Right renal pelvis (tissue), 4 donors: ENCODE results near the gene PGS1. TPM values are rescaled to one million over a fixed set of nuclear protein-coding genes. Genes with fewer than 3 reads are reported as not detected.
"Not testable (repeated sequence)": the region's sequence is repeated elsewhere in the genome, so short reads cannot be mapped to it uniquely, and the experiment has no call there.

ENCODE experiments used
- DNase-seq, 4 donors: peaks; one replicate each; pipeline ENCODE4 v3.0.0-alpha.2; 2013; ENCODE audit warnings: low read depth in 4 of 4, low spot score in 3 of 4, missing footprints in 1 of 4
- polyA plus RNA-seq, 4 donors: library from polyadenylated mRNA; unstranded; fragments of 120-200 nt; gene quantifications; one replicate each; pipeline ENCODE4 v1.2.1, GENCODE V29; 2013; ENCODE audit not compliant: insufficient read length in 4 of 4

The PGS1 gene
- polyA plus RNA-seq, 4 donors, result 40.3 to 48.4 (median 45.9) TPM

DNA sequence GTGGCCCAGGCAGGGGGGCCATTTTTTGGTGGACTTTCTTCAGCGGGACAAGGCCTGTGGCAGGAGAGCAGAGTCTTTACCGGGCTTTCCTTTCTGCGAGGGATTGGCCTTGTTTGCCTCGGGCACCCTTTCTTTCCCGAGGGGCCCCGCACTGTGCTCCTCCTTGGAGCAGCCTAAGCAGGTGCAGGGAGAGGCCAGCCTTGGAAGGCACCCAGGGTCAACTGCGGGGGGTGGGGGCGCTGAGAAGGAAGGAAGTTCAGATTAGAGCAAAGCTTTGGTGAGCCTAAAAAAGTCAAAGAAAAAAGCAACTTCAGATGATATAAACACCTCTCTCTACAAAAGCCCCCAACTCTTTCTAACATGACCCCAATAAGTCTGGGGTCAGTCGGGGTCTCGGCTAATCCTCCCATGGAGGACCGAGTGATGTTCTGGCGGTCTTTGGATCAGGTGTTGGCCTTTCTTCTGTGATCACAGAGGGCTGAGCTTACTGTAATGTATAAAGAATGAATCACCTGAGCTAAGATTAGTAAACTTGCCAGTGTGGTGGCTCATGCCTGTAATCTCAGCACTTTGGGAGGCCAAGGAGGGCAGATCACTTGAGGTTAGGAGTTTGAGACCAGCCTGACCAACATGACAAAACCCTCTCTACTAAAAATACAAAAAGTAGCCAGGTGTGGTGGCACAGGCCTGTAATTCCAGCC lies 63.0 kb downstream of the PGS1 start:
- DNase-seq, result no peak

DNA sequence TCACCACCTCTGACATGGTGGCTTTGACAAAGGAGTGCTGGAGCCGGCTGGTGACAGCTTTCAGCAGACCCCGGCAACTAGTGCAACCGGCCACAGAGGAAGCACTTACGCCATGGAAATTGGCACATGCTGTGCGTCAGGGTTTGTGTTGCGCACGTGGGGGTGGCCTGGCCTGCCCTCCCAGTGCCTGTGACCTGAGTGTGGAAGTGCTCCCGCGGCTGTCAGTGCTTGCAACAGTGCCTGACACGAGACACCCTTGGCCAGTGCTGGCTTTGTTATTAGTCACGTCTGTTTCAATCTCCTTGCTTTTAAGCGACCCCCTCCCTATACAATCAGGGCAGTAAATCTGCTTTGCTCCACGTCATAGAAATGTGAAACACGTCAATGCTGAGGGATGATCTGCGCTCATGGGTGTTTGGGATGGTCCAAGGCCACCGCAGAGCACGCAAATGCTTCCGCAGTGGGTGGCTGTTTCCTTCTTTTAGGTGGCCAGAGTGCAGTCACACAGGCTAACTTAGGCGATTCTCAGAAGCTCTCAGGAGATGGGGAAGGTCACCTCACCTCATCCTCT lies 64.3 kb downstream of the PGS1 start:
- DNase-seq, result no peak

DNA sequence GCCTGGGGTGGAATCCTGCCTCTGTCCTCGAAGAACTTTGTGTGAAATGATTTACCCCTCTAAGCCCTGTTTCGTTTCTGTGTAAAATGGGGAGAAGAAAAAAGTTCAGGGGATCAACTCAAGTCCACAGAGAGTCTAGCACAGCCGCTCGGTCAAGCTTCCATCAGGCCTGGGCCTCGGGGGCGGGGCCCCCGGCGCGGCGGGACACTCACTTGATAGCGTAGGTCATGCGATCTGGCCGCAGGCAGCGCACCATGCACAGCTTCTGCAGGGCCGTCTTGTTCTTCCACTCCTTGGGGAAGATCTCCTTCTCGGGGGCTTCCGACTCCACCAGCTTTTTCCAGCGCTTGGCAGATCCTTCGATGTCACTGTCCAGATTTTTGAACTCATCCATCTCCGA lies 65.9 kb downstream of the PGS1 start:
- no peak for DNase-seq

DNA sequence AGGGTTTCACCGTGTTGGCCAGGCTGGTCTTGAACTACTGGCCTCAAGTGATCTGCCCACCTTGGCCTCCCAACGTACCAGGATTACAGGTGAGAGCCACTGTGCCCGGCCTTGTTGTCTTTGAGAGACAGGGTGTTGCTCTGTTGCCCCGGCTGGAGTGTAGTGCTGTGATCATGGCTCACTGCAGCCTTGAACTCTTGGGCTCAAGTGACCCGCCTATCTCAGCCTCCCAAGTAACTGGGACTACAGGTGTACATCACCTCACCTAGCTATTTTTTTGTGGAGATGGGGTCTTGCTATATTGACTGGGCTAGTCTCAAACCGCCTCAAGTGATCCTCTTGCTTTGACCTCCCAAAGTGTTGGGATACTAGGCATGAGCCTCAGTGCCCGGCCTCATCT lies 68.4 kb downstream of the PGS1 start:
- no peak for DNase-seq

DNA sequence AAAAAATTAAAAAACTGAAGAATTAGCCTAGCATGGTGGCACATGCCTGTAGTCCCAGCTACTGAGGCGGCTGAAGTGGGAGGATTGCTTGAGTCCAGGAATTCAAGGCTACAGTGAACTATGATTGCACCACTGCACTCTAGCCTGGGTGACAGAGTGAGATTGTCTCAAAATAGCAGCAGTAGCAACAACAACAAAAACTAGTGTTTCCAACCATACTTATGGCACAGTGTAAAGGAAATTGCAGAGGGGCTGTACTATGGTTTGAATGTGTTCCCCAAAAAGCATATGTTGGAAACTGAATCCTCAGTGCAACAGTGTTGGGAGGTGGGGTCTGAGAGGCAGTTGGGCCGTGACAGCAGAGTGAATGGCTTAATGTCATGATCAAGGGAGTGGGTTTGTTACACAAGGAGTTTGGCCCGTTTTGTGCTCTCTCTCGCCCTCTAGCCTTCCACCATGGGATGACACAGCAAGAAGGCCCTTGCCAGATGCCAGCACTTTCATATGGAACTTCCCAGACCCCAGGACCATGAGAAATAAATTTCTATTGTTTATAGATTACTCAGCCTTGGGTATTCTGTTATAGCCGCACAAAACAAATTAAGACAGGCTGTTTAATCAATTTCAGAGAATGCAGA lies 70.0 kb downstream of the PGS1 start:
- no peak for DNase-seq

DNA sequence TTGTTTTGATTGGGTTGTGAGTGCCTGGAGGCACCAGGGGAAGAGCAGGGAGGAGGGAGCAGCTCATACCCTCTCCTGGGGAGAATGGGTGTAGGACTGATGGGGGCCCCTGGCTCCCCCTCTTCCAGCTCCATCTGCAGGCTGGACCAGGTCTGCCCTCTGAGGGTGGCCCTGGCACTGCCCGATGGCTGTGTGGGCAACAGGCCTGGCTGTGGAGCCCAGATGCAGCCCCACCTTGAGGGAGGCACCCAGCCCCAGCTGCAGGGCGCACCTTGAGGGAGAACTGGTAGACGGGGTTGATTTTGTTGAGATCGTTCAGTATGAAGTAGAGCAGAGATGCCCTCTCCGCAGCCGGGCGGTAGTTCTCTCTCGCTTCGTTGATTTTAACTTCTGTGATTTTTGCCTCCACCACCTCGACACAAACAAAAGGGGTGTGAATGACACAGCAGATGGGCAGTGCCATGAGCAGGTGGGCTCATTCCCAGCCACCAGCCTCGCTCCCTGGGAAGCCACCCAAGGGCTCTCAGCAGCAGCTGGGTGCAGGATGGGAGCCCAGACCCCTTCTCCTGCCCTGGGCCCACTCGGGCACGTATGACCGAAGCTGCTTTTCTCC lies 71.6 kb downstream of the PGS1 start:
- no peak for DNase-seq

DNA sequence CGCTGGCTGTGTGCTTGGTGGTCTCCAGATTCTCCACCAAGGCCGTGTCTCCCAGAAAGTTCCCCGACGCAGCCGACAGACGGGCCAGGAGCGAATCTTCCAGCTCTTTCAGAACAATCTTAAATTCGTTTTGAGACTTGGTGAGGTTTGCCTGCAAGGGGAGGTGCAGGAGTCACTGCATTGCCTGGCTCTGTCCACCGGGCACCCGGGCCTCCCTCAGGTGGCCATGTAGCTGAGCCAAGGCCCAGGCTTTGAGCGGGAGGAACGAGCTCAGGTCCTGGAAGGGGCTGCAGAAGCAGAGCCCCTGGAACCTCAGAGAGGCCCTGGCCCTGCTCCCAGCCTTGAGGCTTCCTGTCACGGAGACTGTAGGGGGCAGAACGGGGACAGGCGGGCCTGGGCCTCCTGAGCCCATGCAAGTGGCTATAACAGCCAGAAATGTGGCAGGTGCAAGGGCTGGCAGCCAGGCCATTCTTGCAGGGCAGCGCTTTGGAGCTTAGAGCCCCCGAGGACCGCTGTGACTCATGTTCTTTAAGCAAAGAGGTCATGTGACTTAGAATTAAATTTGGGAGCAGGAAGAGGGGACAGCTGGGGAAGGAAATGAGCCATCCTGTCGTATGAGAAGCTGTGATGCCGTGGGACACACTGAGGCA lies 72.4 kb downstream of the PGS1 start:
- DNase-seq, result no peak

DNA sequence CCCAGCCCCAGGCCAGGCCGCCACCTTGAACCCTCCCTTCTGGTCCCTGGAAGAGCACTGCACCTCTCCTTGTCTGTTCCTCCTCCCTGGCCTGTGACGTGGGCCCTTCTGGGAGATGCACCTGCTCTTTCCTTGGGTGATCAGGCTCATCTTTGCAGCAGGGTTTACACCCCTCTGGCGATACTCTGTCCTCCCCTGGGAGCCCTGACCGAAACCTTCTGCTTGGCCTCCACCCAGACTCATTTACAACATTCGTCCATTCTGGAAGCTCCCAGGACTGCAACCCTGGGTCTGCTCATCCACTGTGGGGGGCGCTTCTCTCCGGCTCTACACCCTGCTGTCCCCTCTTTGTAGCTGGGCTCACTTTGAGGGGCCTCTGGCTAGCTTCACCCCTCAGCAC lies 73.3 kb downstream of the PGS1 start:
- DNase-seq, result no peak

DNA sequence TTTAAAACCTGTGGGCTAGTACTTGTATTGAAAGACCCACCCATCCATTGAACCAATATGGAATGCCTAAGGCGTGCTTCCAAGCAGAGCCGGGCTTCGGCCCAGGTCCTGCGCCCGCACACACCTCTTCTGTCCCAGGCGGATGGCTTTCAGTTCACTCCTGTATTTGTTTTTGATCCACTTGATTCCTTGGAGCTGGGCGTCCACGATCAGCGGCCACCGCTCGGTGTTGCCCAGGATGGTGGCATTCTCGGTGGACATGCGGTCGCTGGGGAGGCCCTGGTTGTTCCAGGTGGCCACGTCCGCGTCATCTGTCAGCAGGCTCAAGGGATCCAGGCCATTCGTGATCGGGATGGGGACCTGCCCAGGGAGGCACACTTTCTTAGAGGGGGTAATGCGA lies 75.9 kb downstream of the PGS1 start:
- DNase-seq, result no peak

DNA sequence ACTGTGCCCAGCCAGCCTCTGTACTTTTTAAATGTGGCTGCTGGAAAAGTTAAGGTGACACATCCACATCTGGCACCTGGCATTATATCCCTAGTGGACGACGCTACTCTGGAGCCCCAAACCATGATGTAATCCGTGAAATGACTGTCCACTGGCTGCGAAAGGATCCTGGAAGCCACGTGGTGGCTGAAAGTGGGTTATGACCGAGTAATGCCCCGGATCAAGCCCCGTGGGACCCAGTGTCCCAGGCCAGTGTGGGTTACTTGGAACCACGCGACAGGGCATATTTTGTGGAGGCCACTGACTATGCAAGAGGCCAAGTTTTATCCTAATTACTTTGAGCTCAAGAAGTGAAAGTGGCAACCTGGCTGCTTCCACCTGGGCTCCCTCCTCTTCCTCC lies 79.6 kb downstream of the PGS1 start:
- DNase-seq, result no peak

DNA sequence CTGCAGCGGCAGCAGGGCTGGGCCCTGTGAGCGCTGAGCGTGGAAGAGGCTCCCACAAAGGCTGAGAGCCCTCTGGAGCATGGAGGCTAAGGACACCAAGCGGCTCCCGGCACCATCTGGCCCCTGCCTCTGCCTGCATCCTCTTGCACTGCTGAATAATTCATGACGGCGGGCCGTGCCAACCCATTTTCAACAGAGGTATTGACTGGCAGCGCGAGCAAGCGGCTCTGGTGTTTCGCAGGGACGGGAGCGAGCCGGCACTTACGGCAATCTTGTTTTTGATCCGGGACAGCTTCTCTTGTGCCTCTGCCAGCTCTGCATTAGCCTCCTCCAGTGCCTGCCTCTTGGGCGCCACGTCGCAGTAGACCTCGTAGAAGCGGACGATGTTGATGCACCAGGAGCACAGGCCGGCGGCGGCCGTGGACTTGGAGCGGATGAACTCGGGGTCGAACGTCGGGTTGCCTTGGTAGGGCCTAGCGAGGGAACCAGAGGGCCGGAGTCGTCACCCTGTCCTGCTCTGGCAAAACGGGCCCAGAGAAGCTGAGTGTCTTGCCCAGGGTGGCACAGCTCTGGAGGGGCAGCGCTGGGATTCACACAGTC lies 80.4 kb downstream of the PGS1 start:
- DNase-seq, result no peak

DNA sequence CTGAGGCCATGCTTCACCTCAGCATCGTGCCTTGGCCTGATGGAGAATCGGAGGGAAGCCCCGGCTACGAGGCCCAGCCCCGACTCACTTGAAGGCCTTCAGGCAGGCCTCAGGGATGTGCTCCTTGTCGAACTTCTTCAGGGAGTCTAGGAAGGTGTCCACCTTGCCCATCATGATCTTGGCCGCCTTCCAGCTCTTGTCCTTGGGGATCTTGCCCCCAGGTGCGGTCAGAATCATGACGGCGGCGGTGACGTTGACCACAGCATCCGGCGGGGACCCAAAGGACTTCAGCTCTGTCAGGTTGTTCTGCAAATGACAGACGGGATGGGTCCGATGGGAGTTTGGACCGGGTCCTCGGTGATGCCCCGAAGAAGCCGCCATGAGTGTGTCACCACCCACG lies 81.2 kb downstream of the PGS1 start:
- DNase-seq, result no peak

DNA sequence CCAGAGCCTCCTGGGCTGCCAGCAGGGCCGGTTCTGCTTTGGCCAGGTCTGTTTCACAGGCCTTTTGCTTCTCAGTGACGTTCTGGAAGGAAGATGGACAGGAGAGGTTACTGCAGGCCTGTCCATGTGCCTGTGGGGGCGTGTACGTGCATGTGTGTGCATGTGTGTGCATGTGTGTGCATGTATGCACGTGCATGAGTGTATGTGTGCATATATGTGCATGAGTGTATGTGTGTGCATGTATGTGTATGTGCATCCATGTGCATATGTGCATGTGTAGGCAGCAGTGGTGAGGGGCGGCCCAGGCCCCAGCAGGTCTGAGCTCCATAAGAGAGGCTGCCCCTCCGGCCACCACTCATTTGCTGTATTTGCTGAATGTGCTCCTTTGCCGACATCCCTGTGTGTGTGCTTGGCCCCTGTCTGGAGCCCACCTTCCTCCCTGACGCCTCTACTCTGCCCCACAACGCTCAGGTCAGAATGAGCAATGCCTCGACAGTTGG lies 81.8 kb downstream of the PGS1 start:
- DNase-seq, result no peak

DNA sequence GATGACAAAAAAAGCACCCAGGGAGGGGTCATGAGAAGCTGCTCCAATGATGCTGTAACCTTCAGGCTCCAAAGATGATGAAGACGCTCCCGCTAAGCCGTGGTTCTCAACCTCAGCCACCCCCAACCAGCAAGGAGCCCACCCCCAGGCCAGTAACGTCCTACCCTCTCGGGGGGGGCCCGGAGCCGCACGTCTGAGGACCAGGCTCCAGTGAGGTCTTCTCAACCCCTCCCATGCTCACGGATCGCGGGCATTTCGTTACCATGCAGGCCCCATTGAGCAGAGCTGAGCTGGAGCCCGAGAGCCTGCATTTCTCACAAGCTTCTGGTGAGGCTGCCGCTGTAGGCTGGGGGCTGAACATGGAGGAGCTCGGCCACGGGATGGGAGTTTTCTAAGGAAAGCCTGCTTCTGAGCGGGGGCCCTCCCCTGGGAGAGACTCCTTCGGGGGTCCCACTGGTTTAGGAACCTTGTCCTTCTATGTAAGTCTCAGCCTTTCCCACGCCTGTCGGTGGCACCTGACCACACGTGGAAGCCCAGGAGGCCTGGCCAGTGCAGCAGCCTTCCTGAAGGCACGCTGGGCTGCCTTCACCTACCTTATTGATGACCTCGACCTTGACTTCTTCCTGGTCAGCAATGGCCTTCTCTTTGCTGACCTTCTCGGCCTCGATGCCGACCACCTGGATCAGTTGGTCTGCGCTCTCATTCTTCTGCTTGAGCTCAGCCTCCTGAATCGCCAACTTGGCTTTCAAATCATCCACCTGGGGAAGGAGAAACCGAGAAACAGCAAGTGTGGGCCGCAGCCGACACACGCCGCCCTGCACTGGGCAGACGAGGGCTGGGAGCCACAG lies 82.7 kb downstream of the PGS1 start:
- DNase-seq, result no peak

DNA sequence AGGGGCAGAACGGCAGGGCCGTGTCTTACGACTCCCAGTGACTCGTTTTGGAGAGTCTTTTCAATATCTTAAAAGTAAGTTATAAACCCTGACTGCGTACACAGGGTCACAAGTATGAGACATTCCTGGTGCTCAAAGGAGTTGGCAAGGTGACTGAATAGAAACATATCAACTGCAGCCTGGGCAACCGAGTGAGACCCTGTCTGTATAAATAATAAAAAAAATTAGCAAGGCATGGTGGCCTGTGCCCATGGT lies 83.3 kb downstream of the PGS1 start:
- DNase-seq, result no peak

DNA sequence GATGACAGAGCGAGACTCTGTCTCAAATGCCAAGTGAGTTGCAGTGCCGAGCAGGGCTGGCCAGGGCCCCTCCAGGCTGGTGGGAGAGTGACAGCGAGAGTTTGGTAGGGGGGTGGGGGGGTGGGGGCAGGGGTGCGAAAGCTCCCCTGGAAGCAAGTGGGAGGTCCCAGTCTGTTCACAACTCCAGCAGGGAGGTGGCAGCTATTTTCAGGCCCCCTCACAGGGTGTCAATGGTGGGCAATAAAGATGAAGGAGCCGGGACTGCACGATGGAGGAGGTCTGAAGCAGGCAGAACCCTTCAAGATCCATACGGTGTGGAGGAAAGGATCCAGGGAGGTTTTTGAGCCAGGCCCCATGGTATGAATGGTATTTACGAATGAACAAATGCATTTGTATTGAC lies 83.7 kb downstream of the PGS1 start:
- DNase-seq, result no peak

DNA sequence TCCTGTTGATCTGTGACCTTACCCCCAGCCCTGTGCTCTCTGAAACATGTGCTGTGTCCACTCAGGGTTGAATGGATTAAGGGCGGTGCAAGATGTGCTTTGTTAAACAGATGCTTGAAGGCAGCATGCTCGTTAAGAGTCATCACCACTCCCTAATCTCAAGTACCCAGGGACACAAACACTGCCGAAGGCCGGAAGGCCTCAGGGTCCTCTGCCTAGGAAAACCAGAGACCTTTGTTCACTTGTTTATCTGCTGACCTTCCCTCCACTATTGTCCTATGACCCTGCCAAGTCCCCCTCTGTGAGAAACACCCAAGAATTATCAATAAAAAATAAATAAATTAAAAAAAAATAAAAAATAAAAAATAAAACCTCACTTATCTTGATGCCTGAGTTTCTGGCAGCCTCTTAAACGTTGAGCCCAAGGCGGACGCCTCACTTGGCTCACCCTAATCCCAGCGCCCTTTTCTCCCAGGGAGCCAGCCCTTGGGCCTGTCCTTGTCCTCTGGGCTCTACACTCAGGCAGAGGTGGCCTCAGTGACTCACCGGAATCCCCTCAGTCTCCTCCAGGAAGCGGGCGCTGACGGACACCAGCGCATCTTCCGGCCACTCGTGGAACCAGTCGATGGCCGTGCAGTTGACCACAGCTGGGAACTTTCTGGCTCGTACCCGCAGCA lies 87.8 kb downstream of the PGS1 start:
- not testable (repeated sequence) for DNase-seq

DNA sequence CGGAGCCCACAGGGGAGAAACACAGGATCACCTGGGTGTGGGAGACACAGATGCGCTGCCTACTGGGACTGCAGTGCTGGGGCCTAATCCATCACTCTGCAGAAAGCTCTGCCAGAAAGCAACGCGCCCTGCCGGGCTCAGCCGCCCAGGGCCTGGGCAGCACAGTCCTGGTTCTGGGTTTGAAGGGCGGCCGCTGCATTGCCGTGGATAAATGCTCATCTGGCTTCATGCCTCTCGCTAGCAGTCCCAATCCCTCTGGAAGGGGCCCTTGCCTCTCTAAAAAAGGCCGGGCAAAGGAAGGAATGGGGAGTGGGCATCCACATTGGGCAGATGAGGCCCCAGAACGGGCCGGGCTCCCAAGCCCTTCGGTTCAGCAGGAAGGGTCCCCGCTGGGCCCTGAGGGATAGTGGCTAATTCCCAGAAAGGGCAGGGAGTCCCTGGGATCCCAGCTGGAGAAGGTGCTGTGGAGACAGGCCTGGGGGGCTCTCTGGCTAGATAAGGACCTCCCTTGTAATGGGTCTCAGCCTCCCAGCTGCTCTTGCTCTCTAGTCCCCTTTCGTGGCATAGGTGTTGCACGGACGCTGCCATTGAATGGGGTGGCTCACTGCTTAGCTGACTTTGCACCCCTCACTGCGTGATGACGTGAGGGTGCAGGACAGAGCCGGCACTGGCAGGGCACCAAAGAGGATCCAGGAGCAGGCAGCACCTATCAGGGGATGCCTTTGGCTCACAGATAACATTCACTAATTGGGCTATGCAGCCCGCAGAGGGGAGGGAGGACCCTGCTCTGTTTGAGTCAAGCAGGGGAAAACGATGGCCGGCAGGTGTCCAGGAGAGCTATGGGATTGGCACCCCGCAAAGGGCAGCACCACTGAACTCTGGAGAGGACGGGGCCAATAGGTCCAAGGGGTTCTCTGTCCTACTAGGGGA lies 88.6 kb downstream of the PGS1 start:
- no peak for DNase-seq

DNA sequence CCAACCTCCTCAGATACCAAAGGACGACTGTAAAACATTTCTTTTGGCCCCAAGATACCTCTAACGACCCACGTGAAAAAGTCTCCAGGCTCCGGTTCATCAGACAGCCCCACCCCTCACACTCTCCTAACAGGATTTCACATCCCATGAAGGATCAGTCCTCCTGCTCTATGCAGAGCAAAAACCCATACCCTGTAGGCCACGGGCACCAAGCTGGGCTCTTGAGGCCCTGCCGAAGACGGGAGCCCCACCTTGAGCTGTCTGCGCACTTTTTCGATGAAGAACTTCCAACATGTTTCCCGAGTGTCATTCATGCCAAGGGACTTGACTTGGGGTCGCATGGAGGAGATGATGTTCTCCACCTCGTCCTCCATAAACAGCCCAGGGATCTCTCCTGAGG lies 89.9 kb downstream of the PGS1 start:
- DNase-seq, result no peak
